ENCODE data around the gene F3. TPM values are rescaled to one million over a fixed set of nuclear protein-coding genes. Genes with fewer than 3 reads are reported as not detected.

Gene F3
- 2.3 and 6.4 TPM in 2 replicates for total RNA-seq (ENCODE audit: low replicate concordance)

DNA sequence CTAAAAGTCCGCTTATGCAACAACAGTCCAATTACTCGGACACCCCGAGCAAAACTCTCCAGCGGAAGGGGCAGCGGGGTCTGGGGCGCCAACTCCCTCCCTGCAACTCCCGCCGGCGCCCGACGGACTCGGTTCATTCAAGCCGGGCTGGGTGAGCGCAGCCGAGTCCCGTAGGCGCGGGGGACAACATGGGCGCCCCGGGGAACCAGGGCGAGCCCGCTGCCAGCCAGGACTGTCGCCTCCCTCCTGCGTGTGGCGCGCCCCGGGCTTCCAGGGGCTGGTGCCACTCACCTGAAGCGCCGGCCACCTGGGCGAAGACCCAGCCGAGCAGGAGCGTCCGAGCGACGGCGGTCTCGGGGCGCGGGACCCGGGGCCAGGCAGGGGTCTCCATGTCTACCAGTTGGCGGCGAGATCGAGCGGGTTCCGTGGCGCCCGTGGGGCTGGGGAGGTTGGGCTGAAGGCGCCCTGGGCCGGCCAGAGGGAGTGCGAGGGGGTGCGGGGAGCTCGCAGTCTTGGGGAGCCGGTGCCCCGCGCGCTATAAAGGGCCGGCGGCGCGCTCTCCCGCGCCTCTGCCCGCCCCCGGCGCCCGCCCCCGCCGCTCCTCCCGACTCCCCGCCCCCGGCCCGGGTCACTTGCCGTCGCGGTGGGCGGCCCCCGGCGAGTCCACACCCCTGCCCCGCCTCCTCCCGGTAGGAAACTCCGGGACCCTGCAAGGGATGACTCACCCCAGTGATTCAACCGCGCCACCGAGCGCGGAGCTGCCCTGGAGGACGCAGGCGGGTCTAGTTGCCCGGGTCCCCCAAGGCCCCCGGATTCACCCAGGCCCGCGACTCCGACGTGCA lies at the start of gene F3:
Gene F3, minus strand, starts transcription at position 514 of the 842 bp plus-strand sequence. Its CDS starts 123 bp downstream, at position 391.
- no peaks in the 10 kb centered on the region for H3K79me2 ChIP-seq (ENCODE audit: low read depth)
- TF ChIP-seq, protein P1, sequence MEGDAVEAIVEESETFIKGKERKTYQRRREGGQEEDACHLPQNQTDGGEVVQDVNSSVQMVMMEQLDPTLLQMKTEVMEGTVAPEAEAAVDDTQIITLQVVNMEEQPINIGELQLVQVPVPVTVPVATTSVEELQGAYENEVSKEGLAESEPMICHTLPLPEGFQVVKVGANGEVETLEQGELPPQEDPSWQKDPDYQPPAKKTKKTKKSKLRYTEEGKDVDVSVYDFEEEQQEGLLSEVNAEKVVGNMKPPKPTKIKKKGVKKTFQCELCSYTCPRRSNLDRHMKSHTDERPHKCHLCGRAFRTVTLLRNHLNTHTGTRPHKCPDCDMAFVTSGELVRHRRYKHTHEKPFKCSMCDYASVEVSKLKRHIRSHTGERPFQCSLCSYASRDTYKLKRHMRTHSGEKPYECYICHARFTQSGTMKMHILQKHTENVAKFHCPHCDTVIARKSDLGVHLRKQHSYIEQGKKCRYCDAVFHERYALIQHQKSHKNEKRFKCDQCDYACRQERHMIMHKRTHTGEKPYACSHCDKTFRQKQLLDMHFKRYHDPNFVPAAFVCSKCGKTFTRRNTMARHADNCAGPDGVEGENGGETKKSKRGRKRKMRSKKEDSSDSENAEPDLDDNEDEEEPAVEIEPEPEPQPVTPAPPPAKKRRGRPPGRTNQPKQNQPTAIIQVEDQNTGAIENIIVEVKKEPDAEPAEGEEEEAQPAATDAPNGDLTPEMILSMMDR (IDR thresholded peaks at IDR 0.05): peak; percentile 20
- TF ChIP-seq EZH2phosphoT487 (IDR thresholded peaks at IDR 0.05): peak; percentile 77
- TF ChIP-seq EZH2 (IDR thresholded peaks at IDR 0.05): peak; percentile 59

DNA sequence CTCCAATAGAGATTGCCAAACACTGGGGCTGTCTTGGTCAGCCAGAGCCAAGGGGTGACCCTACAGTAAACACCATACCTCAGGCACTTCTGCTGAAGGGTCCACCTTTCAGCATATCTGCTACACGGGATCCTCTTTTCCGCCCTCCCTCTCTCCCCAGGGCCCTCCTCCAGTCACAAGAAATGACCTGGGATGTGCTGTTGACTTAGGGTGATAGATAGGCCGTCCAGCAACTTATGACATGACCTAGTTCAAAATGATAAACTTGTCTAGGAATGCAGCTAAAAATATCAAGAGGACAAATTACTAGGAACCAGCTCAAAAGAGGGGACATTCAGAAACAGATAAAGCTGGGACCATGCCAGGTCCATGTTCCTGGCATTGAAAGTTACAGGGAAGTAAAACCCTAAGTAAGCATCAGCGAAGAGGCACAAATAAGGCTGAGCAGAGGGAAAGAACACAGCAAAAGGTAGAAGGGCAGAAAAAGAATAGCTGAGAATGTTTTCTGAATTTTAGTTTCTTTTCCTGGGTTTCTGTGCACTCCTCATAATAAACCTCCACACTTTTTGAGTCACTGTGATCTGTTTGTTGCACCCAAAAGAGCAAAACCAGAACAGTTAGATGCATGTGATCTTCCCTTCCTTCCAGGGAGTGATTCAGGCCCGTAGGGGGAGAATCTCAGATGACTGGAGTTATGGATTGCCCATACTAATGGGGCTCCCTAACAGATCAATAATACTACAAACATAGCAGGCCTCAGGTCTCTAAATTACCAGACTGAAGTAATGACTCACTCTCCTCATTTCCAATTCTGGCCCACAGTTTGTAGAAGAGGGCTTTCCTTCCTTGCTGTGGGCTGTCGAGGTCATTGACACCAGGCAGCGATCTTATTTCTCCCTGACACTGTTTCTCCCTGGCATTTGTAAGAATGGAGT lies 48.9 kb upstream of the F3 start:
- Histone ChIP-seq H3K9ac (no peak overlapping the region), H3K79me2 (ENCODE audit: low read depth) (no peaks in the 10 kb centered on the region), H3K4me3 (no peak overlapping the region), H4K20me1 (ENCODE audit: low read depth) (no peaks in the 10 kb centered on the region), H3K36me3 (no peaks in the 10 kb centered on the region), H3F3A (ENCODE audit: low read depth) (peaks cover 22% of the 10 kb centered on the region), H3K4me2 (no peak overlapping the region), H3K4me1 (peaks cover 35% of the 10 kb centered on the region), H3K27ac (no peak overlapping the region), H3K27me3 (no peaks in the 10 kb centered on the region), H3K9me3 (ENCODE audit: low read depth) (no peaks in the 10 kb centered on the region), H2AFZ (replicated peaks) (peak overlapping the region; percentile 54)
- Mint-ChIP-seq H3K27ac (peak overlapping the region; percentile 81), H3K4me3 (no peak overlapping the region), H3K36me3 (no peaks in the 10 kb centered on the region), H3K4me1 (peaks cover 48% of the 10 kb centered on the region), H3K9me3 (no peaks in the 10 kb centered on the region), H3K27me3 (ENCODE audit: insufficient read depth, low read depth) (peaks cover 6% of the 10 kb centered on the region)
- no peak for DNase-seq (ENCODE audit: low spot score)
- TF ChIP-seq EZH2phosphoT487 (IDR thresholded peaks at IDR 0.05) (no peak), EZH2 (IDR thresholded peaks at IDR 0.05) (no peak)
- TF ChIP-seq, protein P1 (IDR thresholded peaks at IDR 0.05): no peak

More for the DNA sequence above, at the start of gene F3:
- no peak within 1 kb of the TSS for H3K27ac ChIP-seq
- Mint-ChIP-seq H3K36me3 (peaks cover 10% of the 10 kb centered on the region), H3K4me1 (peaks cover 42% of the 10 kb centered on the region), H3K4me3 (peak within 1 kb of the TSS; percentile 92), H3K27ac (peak within 1 kb of the TSS; percentile 70), H3K27me3 (ENCODE audit: insufficient read depth, low read depth) (peaks cover 12% of the 10 kb centered on the region), H3K9me3 (no peaks in the 10 kb centered on the region)
- H3F3A ChIP-seq (ENCODE audit: low read depth): peaks cover 14% of the 10 kb centered on the region
- H3K9ac ChIP-seq: no peak within 1 kb of the TSS
- peak within 1 kb of the TSS; percentile 96 for H2AFZ ChIP-seq (replicated peaks)
- peak; percentile 86 for DNase-seq (ENCODE audit: low spot score)
- H3K36me3 ChIP-seq: no peaks in the 10 kb centered on the region
- H3K27me3 ChIP-seq: peaks cover 59% of the 10 kb centered on the region
- H3K9me3 ChIP-seq (ENCODE audit: low read depth): no peaks in the 10 kb centered on the region
- H4K20me1 ChIP-seq (ENCODE audit: low read depth): no peaks in the 10 kb centered on the region
- peak within 1 kb of the TSS; percentile 84 for H3K4me3 ChIP-seq
- no peaks in the 10 kb centered on the region for H3K4me1 ChIP-seq
- H3K4me2 ChIP-seq: peak within 1 kb of the TSS; percentile 86

DNA sequence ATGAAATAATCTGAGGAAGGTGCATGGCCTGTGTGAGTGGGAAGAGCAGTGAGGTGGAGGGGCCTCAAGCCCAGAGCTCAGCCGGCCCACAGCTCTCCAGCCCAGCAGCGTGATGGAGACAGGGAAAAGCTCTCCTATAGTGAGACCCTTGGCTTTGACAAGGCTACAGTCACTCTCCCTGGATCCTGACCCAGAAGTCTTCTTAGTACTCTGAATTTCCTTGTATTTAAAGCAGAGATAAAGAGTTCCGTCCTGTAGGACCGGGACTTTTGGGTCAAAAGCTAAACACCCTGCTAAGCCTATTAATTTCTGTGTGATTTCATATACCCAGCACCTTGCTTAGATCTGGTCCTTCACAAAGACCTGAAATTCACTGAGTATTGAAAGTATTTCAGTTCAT lies 48.2 kb upstream of the F3 start:
- no peak for DNase-seq (ENCODE audit: low spot score)
- Histone ChIP-seq H3K36me3 (no peaks in the 10 kb centered on the region), H3K9ac (no peak overlapping the region), H3K4me1 (peaks cover 34% of the 10 kb centered on the region), H3K9me3 (ENCODE audit: low read depth) (no peaks in the 10 kb centered on the region), H3K79me2 (ENCODE audit: low read depth) (no peaks in the 10 kb centered on the region), H3K4me2 (no peak overlapping the region), H2AFZ (replicated peaks) (peak overlapping the region; percentile 8), H3F3A (ENCODE audit: low read depth) (peaks cover 22% of the 10 kb centered on the region), H4K20me1 (ENCODE audit: low read depth) (no peaks in the 10 kb centered on the region), H3K27me3 (no peaks in the 10 kb centered on the region), H3K27ac (no peak overlapping the region), H3K4me3 (no peak overlapping the region)
- Mint-ChIP-seq H3K4me3 (no peak overlapping the region), H3K27me3 (ENCODE audit: insufficient read depth, low read depth) (peaks cover 6% of the 10 kb centered on the region), H3K9me3 (no peaks in the 10 kb centered on the region), H3K4me1 (peaks cover 46% of the 10 kb centered on the region), H3K27ac (peak overlapping the region; percentile 41), H3K36me3 (no peaks in the 10 kb centered on the region)
- TF ChIP-seq EZH2 (IDR thresholded peaks at IDR 0.05): no peak
- no peak for TF ChIP-seq EZH2phosphoT487 (IDR thresholded peaks at IDR 0.05)
- TF ChIP-seq, protein P1 (IDR thresholded peaks at IDR 0.05): no peak

Data from neural progenitor cell (in vitro differentiated cells).